Measurements from ENCODE around the gene SYNGAP1.

SYNGAP1 gene

GRCh38 chr6:33405386-33405940 lies 14.4 kb upstream of the SYNGAP1 start:
- H3K27ac ChIP-seq (ENCODE audit: low read length), result no peak overlapping the region
- no peak overlapping the region for H3K9ac ChIP-seq (ENCODE audit: low read length in 2 of 2)
- H3K4me3 ChIP-seq (ENCODE audit: low read length in 2 of 2), result no peak overlapping the region
- H3K27me3 ChIP-seq (ENCODE audit: control insufficient read depth in 1 of 2, insufficient read depth in 2 of 2, low read length in 2 of 2), result no peaks in the 10 kb centered on the region
- no peaks in the 10 kb centered on the region for H3K9me3 ChIP-seq (ENCODE audit: control insufficient read depth in 2 of 2, low read length in 2 of 2)
- no peaks in the 10 kb centered on the region for H3K36me3 ChIP-seq (ENCODE audit: control insufficient read depth in 2 of 2, insufficient read depth in 2 of 2, low read length in 2 of 2)
- peaks cover 4% of the 10 kb centered on the region for H3K4me1 ChIP-seq (ENCODE audit: control insufficient read depth, insufficient read depth, low read length)

- Histone ChIP-seq H3K27ac (ENCODE audit: low read length) (no peak overlapping the region), H3K36me3 (ENCODE audit: control insufficient read depth in 2 of 2, insufficient read depth in 2 of 2, low read length in 2 of 2) (no peaks in the 10 kb centered on the region), H3K27me3 (ENCODE audit: control insufficient read depth in 1 of 2, insufficient read depth in 2 of 2, low read length in 2 of 2) (no peaks in the 10 kb centered on the region), H3K9ac (ENCODE audit: low read length in 2 of 2) (no peak overlapping the region), H3K9me3 (ENCODE audit: control insufficient read depth in 2 of 2, low read length in 2 of 2) (no peaks in the 10 kb centered on the region), H3K4me1 (ENCODE audit: control insufficient read depth, insufficient read depth, low read length) (peaks cover 4% of the 10 kb centered on the region), H3K4me3 (ENCODE audit: low read length in 2 of 2) (no peak overlapping the region)
Measured at GRCh38 chr6:33406126-33406525, 13.7 kb upstream of the SYNGAP1 start.

DNA sequence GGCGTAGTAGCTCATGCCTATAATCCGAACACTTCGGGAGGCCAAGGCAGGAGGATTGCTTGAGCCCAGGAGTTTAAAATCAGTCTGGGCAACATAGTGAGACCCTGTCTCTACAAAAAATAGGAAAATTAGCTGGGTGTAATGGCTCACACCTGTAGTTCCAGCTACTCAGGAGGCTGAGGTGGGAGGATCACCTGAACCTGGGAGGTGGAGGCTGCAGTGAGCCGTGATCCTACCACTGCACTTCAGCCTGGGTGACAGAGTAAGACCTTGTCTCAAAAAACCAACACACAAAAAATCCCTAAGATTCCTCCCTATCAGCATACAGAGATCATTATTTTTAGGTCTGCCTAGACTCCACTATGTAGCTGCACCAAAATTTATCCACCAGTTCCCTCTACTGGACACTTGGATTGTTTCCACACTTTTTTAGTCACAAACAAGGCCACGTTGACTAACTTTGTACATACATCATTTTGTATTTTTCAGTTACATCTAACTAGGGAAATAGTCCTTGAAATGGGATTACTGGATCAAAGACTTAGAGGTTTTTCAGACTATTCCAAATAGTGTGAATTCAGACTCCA lies 12.6 kb upstream of the SYNGAP1 start:
- H3K27ac ChIP-seq (ENCODE audit: low read length), result no peak overlapping the region
- no peaks in the 10 kb centered on the region for H3K9me3 ChIP-seq (ENCODE audit: control insufficient read depth in 2 of 2, low read length in 2 of 2)
- H3K36me3 ChIP-seq (ENCODE audit: control insufficient read depth in 2 of 2, insufficient read depth in 2 of 2, low read length in 2 of 2), result peaks cover 0 to under 1% of the 10 kb centered on the region in 2 donors
- H3K4me3 ChIP-seq (ENCODE audit: low read length in 2 of 2), result no peak overlapping the region
- H3K4me1 ChIP-seq (ENCODE audit: control insufficient read depth, insufficient read depth, low read length), result peaks cover 11% of the 10 kb centered on the region
- no peak overlapping the region for H3K9ac ChIP-seq (ENCODE audit: low read length in 2 of 2)
- no peaks in the 10 kb centered on the region for H3K27me3 ChIP-seq (ENCODE audit: control insufficient read depth in 1 of 2, insufficient read depth in 2 of 2, low read length in 2 of 2)

DNA sequence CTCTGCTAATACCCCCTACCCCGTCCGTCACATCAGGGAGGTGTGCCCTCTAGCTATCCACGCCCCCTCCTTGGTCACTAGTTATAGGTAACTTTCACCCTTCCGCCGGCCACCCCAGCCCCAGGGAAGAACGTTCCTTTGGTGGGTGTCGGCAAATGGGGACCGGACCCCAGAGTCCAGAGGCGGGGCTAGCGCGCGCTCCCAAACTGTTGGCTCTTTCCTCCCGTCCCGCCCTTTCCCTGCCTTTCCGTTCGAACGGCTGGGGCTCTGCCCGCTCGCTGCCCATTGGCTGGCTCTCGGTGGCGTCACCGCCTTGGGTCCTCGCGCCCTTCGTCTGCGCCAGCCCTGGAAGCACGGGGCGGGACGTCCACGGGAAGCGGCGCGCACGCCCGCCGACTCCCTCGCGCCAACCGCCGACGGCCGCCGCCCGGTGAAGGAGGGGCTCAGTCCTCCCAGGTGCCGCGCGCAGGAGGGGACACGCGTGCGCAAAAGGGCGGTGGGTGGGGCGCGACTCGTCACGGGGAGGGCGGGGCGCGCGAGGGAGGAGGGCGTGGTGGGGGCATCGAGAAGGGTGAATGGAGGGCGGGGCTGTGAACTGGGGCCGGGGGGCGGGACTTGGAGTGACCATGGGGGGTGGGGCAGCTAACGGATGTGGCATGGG lies 9.7 kb upstream of the SYNGAP1 start:
- Histone ChIP-seq H3K4me3 (ENCODE audit: low read length in 2 of 2) (peak overlapping the region; percentile 80 to 82), H3K27ac (ENCODE audit: low read length) (peak overlapping the region; percentile 76), H3K4me1 (ENCODE audit: control insufficient read depth, insufficient read depth, low read length) (peaks cover 31% of the 10 kb centered on the region), H3K36me3 (ENCODE audit: control insufficient read depth in 2 of 2, insufficient read depth in 2 of 2, low read length in 2 of 2) (peaks cover 25 to 26% of the 10 kb centered on the region in 2 donors), H3K9me3 (ENCODE audit: control insufficient read depth in 2 of 2, low read length in 2 of 2) (no peaks in the 10 kb centered on the region), H3K27me3 (ENCODE audit: control insufficient read depth in 1 of 2, insufficient read depth in 2 of 2, low read length in 2 of 2) (no peaks in the 10 kb centered on the region), H3K9ac (ENCODE audit: low read length in 2 of 2) (peak overlapping the region; percentile 74 to 75)

GRCh38 chr6:33410711-33411631 lies 8.9 kb upstream of the SYNGAP1 start, which contains the start of gene PHF1:
Gene PHF1 (plus strand): TSS chr6:33411014. CDS start chr6:33412264, 1,250 bp downstream.
- H3K27me3 ChIP-seq (ENCODE audit: control insufficient read depth in 1 of 2, insufficient read depth in 2 of 2, low read length in 2 of 2), result no peaks in the 10 kb centered on the region
- H3K4me3 ChIP-seq (ENCODE audit: low read length in 2 of 2), result peak within 1 kb of the TSS; percentile 84 to 88
- H3K4me1 ChIP-seq (ENCODE audit: control insufficient read depth, insufficient read depth, low read length), result peaks cover 39% of the 10 kb centered on the region
- peak within 1 kb of the TSS; percentile 94 for H3K27ac ChIP-seq (ENCODE audit: low read length)
- H3K9me3 ChIP-seq (ENCODE audit: control insufficient read depth in 2 of 2, low read length in 2 of 2), result no peaks in the 10 kb centered on the region
- H3K36me3 ChIP-seq (ENCODE audit: control insufficient read depth in 2 of 2, insufficient read depth in 2 of 2, low read length in 2 of 2), result peaks cover 30 to 33% of the 10 kb centered on the region in 2 donors
- peak within 1 kb of the TSS; percentile 88 to 93 for H3K9ac ChIP-seq (ENCODE audit: low read length in 2 of 2)

- Histone ChIP-seq H3K9ac (ENCODE audit: low read length in 2 of 2) (peak overlapping the region; percentile 88 to 93), H3K9me3 (ENCODE audit: control insufficient read depth in 2 of 2, low read length in 2 of 2) (no peaks in the 10 kb centered on the region), H3K36me3 (ENCODE audit: control insufficient read depth in 2 of 2, insufficient read depth in 2 of 2, low read length in 2 of 2) (peaks cover 30 to 38% of the 10 kb centered on the region in 2 donors), H3K27me3 (ENCODE audit: control insufficient read depth in 1 of 2, insufficient read depth in 2 of 2, low read length in 2 of 2) (no peaks in the 10 kb centered on the region), H3K27ac (ENCODE audit: low read length) (peak overlapping the region; percentile 94), H3K4me1 (ENCODE audit: control insufficient read depth, insufficient read depth, low read length) (peaks cover 45% of the 10 kb centered on the region), H3K4me3 (ENCODE audit: low read length in 2 of 2) (peak overlapping the region; percentile 84 to 88)
Measured at GRCh38 chr6:33411632-33412005, 8.2 kb upstream of the SYNGAP1 start.

DNA sequence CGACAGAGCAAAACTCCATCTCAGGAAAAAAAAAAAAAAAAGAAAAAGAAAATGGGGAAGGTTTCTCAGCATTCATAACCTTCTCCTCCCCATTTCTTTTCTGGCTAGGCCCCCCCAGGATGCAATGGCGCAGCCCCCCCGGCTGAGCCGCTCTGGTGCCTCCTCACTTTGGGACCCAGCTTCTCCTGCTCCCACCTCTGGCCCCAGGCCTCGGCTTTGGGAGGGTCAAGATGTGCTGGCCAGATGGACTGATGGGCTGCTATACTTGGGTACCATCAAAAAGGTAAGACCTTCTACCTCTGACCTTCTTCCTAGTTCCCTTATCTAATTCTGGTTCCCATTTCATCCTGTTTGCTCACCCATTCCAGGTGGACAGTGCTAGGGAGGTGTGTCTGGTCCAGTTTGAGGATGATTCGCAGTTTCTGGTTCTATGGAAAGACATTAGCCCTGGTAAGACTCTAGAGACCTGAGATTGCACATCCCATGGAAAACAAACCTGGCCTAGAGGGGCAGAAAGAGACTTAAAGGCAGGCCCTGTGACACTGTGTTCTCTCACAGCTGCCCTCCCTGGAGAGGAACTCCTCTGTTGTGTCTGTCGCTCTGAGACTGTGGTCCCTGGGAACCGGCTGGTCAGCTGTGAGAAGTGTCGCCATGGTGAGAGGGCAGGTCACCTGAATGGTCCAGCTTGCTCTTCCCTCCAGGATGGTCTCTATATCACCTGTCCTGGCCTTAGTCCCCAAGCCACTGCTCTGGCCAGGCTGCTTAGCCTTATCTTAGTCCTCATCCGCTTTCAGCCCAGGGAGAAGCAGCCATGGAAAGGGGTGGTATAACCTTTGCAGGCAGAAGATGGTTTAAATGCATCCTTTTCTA lies 7.5 kb upstream of the SYNGAP1 start:
- H3K9ac ChIP-seq (ENCODE audit: low read length in 2 of 2), result peak overlapping the region; percentile 36 to 93
- H3K4me1 ChIP-seq (ENCODE audit: control insufficient read depth, insufficient read depth, low read length), result peaks cover 53% of the 10 kb centered on the region
- H3K36me3 ChIP-seq (ENCODE audit: control insufficient read depth in 2 of 2, insufficient read depth in 2 of 2, low read length in 2 of 2), result peaks cover 30 to 39% of the 10 kb centered on the region in 2 donors
- H3K9me3 ChIP-seq (ENCODE audit: control insufficient read depth in 2 of 2, low read length in 2 of 2), result no peaks in the 10 kb centered on the region
- H3K27me3 ChIP-seq (ENCODE audit: control insufficient read depth in 1 of 2, insufficient read depth in 2 of 2, low read length in 2 of 2), result no peaks in the 10 kb centered on the region
- H3K27ac ChIP-seq (ENCODE audit: low read length), result peak overlapping the region; percentile 18
- H3K4me3 ChIP-seq (ENCODE audit: low read length in 2 of 2), result peak overlapping the region in 1 of 2 donors; percentile 88

DNA sequence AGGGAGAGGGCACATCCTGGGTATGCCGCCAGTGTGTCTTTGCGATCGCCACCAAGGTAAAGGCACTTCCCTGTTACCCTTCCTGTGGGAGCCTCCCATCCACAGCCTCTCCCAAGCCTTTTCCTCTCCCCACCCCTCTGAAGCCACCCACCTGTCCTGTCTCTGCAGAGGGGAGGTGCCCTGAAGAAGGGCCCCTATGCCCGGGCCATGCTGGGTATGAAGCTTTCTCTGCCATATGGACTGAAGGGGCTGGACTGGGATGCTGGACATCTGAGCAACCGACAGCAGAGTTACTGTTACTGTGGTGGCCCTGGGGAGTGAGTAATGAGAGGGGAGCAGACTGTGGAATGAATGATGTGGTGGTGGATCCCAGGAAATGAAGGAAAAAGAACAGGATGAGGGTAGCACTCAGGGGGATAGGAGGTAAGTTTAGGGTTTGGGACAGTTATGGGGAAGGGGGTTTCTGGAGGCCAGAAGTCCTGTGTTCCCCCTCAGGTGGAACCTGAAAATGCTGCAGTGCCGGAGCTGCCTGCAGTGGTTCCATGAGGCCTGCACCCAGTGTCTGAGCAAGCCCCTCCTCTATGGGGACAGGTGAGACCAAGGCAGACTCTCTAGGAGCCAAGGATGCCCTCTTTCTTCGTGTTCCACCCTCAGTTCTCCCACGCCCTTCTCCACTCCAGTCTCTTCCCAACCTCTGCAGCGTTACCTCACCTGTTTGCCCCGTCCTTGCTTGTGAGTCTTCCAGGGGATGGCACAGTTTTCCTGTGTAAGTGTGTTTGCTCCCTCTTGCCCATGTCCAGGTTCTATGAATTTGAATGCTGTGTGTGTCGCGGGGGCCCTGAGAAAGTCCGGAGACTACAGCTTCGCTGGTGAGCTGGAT lies 6.4 kb upstream of the SYNGAP1 start:
- Histone ChIP-seq H3K36me3 (ENCODE audit: control insufficient read depth in 2 of 2, insufficient read depth in 2 of 2, low read length in 2 of 2) (peaks cover 30 to 39% of the 10 kb centered on the region in 2 donors), H3K27me3 (ENCODE audit: control insufficient read depth in 1 of 2, insufficient read depth in 2 of 2, low read length in 2 of 2) (no peaks in the 10 kb centered on the region), H3K4me1 (ENCODE audit: control insufficient read depth, insufficient read depth, low read length) (peaks cover 58% of the 10 kb centered on the region), H3K4me3 (ENCODE audit: low read length in 2 of 2) (no peak overlapping the region), H3K27ac (ENCODE audit: low read length) (peak overlapping the region; percentile 53), H3K9ac (ENCODE audit: low read length in 2 of 2) (no peak overlapping the region), H3K9me3 (ENCODE audit: control insufficient read depth in 2 of 2, low read length in 2 of 2) (no peaks in the 10 kb centered on the region)

DNA sequence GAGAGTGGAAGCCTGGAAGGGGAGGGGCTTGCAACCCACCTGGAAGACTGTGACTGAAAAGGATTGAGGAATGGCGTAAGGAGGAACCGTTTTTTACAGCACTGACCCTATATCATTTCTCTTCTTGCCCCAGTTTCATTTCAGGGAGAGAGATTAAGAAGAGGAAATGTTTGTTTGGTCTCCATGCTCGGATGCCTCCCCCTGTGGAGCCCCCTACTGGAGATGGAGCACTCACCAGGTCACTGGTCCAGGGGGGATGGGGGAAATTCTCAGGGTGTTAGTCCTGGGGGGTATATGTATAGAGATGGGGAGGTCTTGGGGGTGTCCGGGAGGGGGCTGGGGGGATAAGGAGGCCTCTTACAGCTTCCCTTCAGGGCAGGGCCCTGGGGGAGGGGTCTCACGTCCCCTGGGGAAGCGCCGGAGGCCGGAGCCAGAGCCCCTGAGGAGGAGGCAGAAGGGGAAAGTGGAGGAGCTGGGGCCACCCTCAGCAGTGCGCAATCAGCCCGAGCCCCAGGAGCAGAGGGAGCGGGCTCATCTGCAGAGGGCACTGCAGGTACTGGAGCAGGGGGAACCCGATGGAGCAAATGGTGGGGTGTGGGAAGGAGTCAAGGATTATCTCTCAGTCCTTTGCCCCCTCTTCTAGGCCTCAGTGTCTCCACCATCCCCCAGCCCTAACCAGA lies 5.1 kb upstream of the SYNGAP1 start:
- no peaks in the 10 kb centered on the region for H3K27me3 ChIP-seq (ENCODE audit: control insufficient read depth in 1 of 2, insufficient read depth in 2 of 2, low read length in 2 of 2)
- H3K4me1 ChIP-seq (ENCODE audit: control insufficient read depth, insufficient read depth, low read length), result peaks cover 69% of the 10 kb centered on the region
- H3K36me3 ChIP-seq (ENCODE audit: control insufficient read depth in 2 of 2, insufficient read depth in 2 of 2, low read length in 2 of 2), result peaks cover 30 to 39% of the 10 kb centered on the region in 2 donors
- H3K27ac ChIP-seq (ENCODE audit: low read length), result no peak overlapping the region
- no peak overlapping the region for H3K9ac ChIP-seq (ENCODE audit: low read length in 2 of 2)
- no peak overlapping the region for H3K4me3 ChIP-seq (ENCODE audit: low read length in 2 of 2)
- no peaks in the 10 kb centered on the region for H3K9me3 ChIP-seq (ENCODE audit: control insufficient read depth in 2 of 2, low read length in 2 of 2)
